Stimulated activated CD8-positive, alpha-beta memory T cell treated with anti-CD3 and anti-CD28 coated beads, Interleukin-4, amount 100 ng/mL, for 4 hours (primary cell): ENCODE measurements around the gene MEOX1.

ENCODE experiments used
- DNase-seq, 2 donors: peaks; one replicate each; pipeline ENCODE4 v3.0.0-alpha.2; 2020; ENCODE audit warnings: low read depth in 2 of 2, low spot score in 1 of 2

Gene MEOX1

DNA sequence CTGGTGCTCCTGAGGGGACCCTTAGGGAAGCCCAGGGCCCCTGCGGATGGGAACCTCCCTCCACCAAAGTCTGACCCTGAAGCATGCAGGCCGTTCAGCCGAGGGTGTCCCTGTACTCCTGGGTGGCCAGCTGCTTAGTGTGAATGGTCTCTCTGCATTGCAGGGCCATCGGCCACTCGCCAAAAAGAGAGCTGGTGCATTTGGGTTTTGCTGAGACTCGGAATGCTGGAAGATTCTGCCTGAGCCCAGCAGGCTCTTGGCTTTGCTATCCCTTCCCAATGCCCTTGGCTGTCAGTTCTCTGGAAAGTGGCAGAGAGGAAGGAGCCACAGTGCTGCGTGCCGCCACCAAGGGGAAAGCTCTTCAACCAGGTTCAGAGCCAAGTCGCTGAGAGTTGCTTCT is 2.8 kb downstream of the MEOX1 start:
- DNase-seq, result no peak

DNA sequence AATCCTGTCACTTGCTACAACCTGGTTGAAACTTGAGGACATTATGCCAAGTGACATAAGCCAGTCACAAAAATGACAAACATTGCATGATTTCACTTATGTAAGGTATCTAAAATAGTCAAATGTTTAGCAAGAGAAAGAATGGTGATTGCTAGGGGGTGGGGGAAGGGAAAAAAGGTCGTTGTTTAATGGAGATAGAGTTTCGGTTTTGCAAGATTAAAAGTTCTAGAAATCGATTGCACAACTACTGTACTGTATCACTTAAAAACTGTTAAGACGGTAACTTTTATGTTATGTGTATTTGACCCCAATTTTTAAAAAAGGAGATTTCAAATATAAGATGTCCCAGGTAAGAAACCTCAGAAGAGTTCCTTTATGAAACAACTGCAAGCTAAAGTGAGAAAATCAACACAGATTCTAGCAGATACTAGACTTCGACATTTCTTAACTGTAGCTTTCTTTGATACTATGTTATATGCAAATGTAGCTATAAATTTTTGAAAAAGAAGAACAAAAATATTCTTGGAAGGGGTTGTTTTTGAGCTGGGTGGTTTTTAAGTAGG is 5.9 kb downstream of the MEOX1 start:
- no peak for DNase-seq

DNA sequence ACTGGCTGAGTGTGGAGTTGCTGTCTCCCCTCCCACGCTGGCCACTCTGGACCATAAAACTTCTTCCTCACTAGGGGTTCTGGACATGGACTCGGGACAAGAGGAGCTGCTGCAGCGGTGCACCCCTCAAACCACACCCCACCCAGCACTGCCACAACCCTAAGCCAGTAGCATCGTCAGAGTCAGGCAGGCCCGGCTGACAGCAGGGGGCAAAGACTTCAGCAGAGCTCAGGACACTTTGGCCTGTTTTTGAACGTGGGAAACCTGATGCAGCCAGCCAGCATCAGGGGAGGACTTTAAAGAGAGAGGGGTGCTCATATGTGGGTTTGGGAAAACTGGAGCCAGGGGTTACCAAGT is 9.6 kb downstream of the MEOX1 start:
- DNase-seq, result no peak

DNA sequence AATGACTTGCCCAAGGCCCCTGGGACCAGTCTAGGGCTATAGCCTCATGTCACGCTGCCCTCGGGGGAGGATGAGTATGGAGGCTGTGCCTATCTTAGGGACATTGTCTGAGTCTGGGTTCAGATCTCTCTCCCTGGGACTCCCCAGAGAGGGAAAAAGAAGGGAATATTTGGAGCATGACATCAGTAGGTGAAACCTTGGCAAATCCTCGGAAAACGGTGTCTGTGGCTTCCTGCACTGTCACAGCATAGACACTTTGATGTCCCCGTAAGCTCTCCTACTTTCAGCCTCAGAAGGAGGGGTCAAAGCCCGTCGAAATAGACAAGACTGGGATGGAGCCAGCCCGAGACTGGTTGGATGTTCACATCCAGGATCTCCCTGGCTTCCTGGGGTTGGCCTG is 11.3 kb downstream of the MEOX1 start:
- DNase-seq, result no peak

DNA sequence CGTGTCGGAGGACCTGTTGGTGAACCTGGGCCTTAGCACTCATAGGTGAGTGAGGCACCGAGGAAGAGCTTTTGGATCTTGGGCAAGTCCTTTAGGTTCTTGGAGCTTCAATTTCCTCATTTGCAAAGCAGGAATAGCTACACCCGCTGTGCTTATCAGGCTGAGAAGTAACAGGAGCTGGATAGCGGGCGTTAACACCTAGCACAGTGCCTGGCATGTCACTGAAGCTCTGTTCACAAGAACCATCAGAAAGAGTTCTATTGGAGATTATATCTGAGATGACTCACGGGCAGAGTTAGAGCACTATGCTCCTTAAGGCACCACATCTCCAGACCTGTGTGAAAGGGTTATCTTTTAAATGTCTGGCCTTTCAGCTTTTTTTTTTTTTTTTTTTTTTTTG is 12.8 kb downstream of the MEOX1 start:
- no peak for DNase-seq

DNA sequence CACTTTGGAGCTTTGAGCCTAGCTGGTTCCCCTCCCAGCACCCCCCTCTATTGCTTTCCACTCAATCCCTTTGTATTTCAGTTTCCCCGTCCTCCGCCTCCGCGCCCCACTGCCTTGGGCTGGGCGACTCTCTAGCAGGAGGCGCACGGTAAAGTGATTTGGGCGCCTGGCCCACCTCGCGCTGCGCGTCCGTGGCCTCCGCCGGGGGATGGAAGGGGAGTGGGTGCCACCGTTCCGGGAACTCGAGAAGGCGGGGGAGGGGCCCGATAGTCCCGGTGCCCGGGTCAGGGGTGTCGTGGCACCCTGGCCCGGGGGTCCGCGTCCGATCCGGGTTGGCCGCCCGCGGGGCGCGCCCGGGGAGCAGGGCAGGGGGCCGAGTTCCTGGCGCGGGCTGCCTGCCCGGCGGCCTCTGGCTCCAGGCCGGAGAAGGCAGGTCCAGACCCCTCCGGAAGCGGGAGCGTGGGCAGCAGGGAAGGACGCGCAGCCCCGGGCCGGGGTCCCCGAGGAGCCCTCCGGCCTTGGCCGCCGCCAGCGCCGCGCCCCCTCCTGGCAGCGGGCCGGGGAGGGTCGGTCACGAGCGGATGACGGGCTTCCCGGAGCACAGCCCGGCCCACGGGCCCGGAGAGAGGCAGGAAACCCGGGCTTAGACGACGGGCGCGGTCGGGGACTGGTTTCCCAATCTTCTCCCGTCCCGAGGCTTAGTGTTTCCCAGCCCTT is 15.8 kb downstream of the MEOX1 start:
- DNase-seq, result no peak

DNA sequence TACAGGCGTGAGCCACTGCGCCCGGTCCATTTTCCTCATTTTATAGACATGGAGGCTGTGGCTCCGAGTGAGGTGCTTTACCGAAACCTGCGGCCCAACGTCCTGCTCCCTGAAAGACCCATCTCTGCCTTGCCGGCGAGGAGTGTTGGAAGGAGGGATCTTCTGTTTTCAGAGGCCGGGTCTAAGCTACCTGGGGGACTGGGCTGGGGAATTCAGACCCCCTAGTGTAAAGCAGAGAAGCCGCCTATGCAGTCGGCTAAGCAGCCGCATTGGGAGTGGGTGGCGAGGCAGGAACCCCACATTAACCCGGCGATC is 16.3 kb downstream of the MEOX1 start:
- no peak for DNase-seq

DNA sequence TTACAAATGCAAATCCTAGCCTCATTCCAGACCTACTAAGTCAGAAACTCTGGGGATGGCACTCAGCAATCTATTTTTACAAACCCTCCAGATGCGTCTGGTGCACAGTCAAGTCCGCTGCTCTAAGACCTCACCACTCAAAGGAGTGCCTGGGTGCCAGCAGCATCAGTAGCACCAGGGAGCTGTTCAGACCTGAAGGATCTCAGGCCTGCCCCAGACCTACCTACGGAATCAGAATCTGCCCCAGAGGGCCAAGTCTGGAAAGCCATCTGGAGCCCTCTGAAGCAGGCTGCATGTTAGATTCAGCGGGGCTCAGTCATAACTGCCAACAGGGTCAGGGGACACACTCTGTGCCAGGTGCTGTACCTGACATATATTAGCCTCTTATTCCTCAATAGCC is 17.6 kb downstream of the MEOX1 start:
- no peak for DNase-seq

DNA sequence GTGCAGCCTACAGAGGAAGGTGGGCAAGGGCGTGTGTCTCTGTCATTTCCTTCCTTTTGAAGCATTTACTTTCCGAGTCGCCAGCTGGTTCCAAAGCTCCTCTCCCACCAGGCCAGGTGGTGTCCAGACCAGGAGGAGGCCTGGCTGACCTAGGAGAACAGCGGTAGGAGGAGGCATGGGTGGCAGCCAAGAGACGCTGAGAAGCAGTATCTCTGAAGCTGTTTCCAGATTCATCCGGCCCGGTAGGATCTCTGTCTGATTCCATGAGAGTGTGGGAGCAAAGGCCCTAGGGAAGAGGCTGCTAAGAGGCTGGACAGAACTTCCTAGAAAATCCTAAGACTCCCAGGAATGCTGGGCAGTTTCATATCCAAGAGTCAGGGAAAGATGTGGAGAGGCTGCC is 20.3 kb downstream of the MEOX1 start:
- no peak for DNase-seq

DNA sequence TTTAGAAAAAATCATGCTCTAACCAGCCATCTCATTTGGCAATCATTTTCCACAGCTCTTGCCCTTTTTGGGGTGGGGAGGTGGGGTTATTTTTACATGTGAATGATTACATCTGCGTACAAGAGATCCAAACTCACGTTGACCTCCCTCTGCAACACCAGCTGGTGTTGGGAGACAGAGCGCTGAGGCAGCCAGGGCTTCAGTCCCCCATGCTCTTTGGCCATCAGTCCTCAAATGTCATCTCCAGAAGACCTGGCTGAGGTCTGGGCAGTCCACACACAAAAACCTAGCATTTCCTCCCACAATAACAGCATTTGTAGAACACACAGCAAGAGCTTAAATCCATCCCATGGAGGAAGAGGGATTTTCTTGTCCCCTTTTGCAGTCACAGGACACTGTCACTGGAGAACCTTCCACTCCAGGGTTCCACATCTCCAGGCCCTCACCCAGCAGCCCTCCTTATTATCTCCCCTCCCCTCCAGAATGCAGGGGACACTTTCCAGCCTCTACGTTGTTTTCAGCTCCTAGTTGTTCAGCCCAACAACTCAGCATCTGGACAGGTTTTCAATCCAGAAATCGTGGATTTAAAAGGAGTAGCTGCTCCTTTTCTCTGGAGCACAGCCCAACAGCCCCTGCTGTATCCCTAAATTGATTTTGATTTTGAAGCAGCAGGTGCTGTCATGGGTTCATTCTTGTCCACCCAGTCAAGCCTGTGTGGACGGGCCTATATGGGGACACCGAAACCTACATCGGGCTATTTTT is 21.1 kb downstream of the MEOX1 start:
- no peak for DNase-seq

DNA sequence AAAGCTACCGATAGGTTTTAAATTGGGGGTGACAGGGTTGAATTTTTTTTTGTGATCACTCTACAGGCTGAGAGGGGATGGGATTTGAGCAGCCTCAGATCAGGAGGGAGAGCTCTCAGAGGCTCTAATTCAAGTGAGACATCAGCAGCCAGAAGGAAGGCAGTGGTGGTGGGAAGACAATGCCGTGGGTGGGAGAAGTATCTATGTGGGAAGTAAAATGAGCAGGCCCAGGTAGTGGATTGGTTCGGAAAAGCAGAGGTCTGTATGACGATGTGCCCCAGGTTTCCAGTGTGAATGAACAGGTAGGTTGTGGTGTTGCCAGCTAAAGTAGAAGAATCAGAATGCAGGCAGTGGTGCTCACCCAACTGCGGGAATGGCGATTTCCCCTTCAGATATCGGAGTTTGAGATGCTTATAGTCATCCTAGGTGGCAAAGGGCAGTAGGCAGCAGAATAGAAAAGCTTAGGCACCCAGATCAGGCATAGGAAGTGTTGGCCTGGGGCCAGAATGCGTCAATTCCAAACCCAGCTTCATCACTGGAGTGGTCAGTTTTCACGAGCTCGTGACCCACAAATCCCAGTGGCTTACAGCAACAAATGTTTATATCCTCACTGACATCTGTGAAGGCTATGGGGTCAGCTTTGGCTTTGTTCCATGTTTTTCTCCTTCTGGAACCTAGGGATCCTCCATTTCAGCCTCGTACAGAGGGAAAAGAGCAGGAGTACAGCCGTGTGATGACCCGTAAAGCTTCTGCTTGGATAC is 24.0 kb downstream of the MEOX1 start:
- no peak for DNase-seq

DNA sequence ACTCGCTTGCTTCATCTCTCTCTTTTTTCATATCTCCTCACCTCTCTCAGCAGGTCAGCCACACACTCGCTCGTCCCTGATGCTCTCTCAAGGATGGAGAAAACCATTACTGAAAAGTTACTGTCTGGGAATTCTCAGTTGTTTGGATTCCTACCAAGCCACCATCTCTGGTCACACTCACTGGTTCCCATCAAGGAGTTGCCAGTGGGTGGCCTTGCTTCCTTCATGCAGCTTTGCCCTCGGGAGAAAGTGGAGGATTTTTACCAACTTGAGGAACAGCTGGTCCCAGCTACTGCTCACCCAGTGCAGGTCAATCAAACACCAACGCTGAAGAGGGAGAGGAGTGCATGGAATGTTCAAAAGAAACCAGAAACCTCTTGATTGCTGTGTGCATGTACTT is 25.3 kb downstream of the MEOX1 start:
- no peak for DNase-seq

DNA sequence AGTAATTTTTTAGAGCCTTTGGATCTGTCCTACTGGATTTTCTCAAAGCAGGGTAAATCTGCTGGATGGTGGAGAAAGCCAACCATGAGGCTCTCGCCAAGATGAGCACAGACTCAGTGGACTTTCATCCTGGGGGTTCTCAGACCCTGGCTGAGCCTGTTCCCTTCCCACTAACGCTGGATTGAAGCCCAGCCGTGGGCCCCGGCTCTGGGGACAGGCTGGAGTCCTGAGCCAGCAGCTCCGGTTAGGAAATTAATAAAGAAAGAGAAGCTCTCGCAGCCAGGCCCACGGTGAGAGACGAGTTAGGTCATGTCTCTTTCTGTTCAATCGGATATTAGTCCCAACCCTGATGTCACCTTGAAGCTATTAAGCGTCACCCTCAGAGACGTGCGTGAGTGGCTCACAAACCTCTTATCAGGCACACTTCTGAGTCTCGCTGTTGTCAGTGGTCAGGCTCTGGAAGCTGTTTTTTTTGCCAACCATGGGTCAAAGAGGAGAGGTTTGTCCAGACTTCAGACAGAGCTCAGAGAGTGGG is 27.1 kb downstream of the MEOX1 start:
- DNase-seq, result no peak

DNA sequence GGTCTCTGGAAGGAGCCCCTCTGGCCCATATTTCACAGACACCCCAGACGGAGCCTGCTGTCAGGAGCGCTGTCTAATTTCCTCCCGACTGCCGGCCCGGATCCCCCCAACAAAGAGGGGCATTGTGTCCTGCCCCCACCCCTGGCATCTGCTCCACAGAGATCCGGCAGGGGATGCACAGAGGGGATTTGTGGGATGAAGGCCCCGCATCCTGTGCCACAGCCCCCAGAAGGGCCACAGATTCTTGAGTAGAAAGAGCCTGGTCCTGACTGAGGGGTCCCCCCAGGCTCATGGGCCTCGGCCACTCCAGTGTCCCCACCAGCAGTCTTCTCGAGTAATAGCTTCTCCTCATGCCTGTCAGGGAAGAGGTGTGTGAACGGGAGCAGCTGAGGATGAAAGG is 29.5 kb downstream of the MEOX1 start:
- no peak for DNase-seq

DNA sequence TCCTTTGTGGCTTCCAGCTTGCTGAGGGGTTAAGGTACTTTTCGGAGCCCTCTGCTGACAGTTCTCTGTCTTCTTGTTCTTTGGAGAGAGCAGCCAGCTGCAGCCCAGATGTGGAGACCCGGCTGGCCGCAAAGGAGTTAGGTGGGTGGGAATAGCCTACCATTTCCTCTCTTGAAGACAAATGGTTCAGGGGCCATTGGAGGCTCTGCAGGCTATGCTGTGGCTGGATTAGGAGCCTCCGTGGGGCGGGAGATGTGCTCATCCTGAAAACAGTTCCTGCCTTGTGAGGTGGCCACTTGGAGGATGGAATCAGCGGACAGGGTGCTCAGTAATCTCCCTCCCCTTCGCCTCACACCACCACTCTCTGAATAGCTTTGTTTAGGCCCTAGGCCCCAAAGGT is 30.3 kb downstream of the MEOX1 start:
- DNase-seq, result no peak

DNA sequence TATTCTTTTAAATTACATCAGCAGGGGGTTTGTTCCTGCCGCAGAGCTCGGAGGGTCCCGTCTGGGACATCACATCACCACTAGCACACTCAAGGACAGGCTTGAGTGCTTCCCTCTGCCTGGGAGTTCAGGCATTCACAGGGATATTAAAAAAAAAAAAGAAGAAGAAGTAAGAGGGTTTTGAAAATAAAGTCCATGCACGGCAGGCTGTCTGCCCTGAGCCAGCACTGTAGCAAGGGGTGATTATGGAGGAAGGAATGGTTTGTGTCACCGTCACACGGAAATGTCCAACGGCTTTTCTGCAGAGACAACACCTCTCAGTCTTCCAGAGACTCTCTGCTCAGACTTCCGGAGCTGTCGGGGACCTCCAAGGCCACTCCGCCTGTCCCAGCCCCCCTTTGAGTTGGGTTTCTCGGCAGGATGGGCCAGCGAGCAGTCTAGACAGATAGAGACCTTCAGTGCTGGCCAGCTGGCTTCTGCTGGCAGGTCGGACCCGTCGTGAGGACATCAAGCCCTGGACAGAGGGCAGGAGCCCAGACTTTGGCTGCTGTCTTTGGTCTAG is 33.6 kb downstream of the MEOX1 start:
- DNase-seq, result no peak

DNA sequence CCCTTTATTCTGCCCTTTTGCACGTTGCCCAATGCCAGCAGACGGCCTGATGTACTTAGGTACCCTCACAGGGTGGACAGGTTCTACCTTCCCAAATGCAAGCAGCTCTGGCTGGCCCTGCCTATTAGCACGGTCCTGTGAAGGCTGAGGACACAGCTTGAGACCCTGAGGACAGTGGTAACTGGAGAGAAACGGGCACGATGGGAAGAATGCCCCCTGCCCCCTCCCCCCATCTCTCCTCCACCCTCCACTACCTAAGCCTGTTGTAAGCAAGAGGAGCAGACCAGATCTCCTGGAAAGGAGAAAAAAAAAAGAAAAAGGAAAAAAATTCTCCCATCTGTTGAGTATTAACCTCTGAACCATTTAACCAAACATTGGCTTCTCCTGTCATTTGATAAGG is 34.1 kb downstream of the MEOX1 start:
- no peak for DNase-seq

DNA sequence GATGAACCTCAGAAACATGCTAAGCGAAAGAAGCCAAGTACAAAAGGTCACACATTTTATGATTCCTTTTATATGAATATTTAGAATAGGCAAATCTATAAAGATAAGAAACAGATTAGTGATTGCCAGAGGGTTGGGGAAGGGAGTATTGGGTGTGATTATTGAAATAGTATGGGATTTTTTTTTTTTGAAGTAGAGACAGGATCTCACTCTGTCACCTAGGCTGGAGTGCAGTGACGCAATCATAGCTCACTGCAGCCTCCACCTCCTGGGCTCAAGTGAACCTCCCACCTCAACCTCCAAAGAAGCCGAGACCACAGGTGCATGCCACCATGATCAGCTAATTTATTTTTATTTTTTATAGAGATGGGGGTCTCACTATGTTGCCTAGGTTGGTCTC is 35.7 kb downstream of the MEOX1 start:
- DNase-seq, result no peak

DNA sequence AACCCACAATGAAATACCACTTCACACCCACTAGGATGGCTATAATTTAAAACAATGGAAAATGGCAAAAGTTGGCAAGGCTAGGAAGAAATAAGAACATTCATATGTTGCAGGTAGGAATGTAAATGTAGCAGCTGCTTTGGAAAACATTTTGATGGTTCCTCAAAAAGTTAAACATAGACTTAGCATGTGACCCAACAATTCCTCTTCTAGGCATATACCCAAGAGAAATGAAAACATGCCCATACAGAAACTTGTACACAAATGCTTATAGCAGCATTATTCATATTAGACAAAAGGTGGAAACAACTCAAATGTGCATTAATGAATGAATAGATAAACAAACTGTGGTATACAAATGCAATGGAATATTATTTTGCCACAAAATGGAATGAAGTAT is 36.1 kb downstream of the MEOX1 start:
- no peak for DNase-seq

DNA sequence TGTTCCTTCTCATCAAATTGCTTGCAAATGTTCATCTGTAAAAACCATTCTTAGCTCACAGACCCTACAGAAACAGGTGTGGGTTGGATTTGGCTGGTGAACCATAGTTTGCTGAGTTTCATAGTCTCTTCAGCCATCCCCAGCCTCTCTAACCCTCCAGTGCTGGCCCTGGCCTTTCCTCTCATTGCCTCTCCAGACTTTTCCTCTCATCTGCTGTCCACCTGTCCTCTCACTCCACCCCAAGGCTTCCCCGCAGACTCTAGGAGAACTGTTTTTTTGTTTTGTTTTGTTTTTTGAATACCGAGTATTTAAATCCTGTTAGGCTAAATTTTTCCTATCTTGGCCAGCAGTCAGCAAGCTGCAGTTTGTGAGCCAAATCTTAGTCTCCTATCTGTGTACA is 41.1 kb downstream of the MEOX1 start:
- no peak for DNase-seq

DNA sequence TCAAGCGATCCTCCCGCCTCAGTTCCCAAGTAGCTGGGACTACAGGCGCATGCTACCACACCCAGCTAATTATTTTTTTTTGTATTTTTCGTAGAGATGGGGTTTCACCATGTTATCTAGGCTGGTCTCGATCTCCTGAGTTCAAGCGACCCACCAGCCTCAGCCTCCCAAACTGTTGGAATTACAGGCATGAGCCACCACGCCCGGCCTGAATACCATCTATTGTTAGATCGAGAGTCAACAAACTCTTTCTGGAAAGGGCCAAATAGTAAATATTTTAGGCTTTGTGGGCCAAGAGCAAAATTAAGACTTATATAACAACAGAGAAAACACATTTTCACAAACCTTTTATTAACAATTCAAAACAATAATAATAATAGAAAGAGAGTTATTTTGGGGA is 41.6 kb downstream of the MEOX1 start:
- DNase-seq, result no peak

DNA sequence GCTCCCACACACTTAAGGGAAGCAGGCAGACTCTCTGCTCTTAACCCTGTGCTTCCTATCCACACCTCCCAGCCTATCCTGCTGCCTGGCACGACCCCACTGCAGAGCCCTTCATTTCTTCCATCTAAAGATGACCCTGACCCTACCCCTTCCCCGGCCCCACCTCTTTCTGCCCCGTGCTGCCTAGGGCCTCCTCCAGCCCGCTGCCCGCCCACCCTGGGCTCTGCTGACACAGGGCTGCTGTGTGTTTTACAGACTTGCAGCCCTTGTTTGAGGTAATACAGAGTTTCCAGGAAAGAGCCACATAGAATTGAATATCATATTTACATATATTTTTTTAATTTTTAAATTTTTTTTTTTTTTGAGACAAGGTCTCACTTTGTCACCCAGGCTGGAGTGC is 42.0 kb downstream of the MEOX1 start:
- no peak for DNase-seq
